Measurements from ENCODE around the gene GRAMD1B.
"Not testable (repeated sequence)": the region's sequence is repeated elsewhere in the genome, so short reads cannot be mapped to it uniquely, and the experiment has no call there.

Gene GRAMD1B

GRCh38 chr11:123659311-123659710, 229.2 kb downstream of the GRAMD1B start:
- no peak for ATAC-seq (ENCODE audit: insufficient read depth, low read depth)
- no peaks in the 10 kb centered on the region for H4K20me1 ChIP-seq (ENCODE audit: insufficient read depth, low read length)
- DNase-seq, result no peak
- H3K4me3 ChIP-seq (ENCODE audit: low read depth in 1 of 2, low read length in 2 of 2), result no peak overlapping the region
- no peak for TF ChIP-seq CTCF (IDR thresholded peaks at IDR 0.05; ENCODE audit: borderline replicate concordance, extremely low read depth, low read length, poor library complexity, severe bottlenecking)
- no peak for TF ChIP-seq EZH2 (IDR thresholded peaks at IDR 0.05; ENCODE audit: borderline replicate concordance, low read depth, low read length, severe bottlenecking)
- no peak overlapping the region for H2AFZ ChIP-seq (ENCODE audit: low read depth, low read length)
- H3K9ac ChIP-seq (ENCODE audit: low read depth, low read length), result no peak overlapping the region
- no peaks in the 10 kb centered on the region for H3K27me3 ChIP-seq (ENCODE audit: insufficient read depth, low read length, poor library complexity)
- H3K4me1 ChIP-seq (ENCODE audit: insufficient read depth, low read length), result peaks cover 4% of the 10 kb centered on the region; the same call in 1 of the 2 replicates
- no peaks in the 10 kb centered on the region for H3K79me2 ChIP-seq (ENCODE audit: insufficient read depth, low read length)
- no peaks in the 10 kb centered on the region for H3K9me3 ChIP-seq (ENCODE audit: insufficient read depth, low read length, severe bottlenecking)
- no peaks in the 10 kb centered on the region for H3K36me3 ChIP-seq (ENCODE audit: insufficient read depth, low read length)
- no peak overlapping the region for H3K4me2 ChIP-seq (ENCODE audit: insufficient read depth, low read length)
- H3K27ac ChIP-seq (ENCODE audit: low read length), result no peak overlapping the region

GRCh38 chr11:123659965-123660364, 229.9 kb downstream of the GRAMD1B start:
- DNase-seq (peak; percentile 33), ATAC-seq (ENCODE audit: insufficient read depth, low read depth) (peak; percentile 72)
- not testable (repeated sequence) for H3K27me3 ChIP-seq (ENCODE audit: insufficient read depth, low read length, poor library complexity); H3K79me2 ChIP-seq (ENCODE audit: insufficient read depth, low read length); H3K4me3 ChIP-seq (ENCODE audit: low read depth in 1 of 2, low read length in 2 of 2); H3K9me3 ChIP-seq (ENCODE audit: insufficient read depth, low read length, severe bottlenecking); H3K4me1 ChIP-seq (ENCODE audit: insufficient read depth, low read length); H3K36me3 ChIP-seq (ENCODE audit: insufficient read depth, low read length); H4K20me1 ChIP-seq (ENCODE audit: insufficient read depth, low read length); H3K9ac ChIP-seq (ENCODE audit: low read depth, low read length); H3K27ac ChIP-seq (ENCODE audit: low read length); H3K4me2 ChIP-seq (ENCODE audit: insufficient read depth, low read length); H2AFZ ChIP-seq (ENCODE audit: low read depth, low read length)

GRCh38 chr11:123665306-123665705, 235.2 kb downstream of the GRAMD1B start:
- no peak for TF ChIP-seq CTCF (IDR thresholded peaks at IDR 0.05; ENCODE audit: borderline replicate concordance, extremely low read depth, low read length, poor library complexity, severe bottlenecking)
- TF ChIP-seq EZH2 (IDR thresholded peaks at IDR 0.05; ENCODE audit: borderline replicate concordance, low read depth, low read length, severe bottlenecking), result no peak
- Histone ChIP-seq H3K79me2 (ENCODE audit: insufficient read depth, low read length) (no peaks in the 10 kb centered on the region), H3K9ac (ENCODE audit: low read depth, low read length) (no peak overlapping the region), H2AFZ (ENCODE audit: low read depth, low read length) (no peak overlapping the region), H4K20me1 (ENCODE audit: insufficient read depth, low read length) (no peaks in the 10 kb centered on the region), H3K27ac (ENCODE audit: low read length) (no peak overlapping the region), H3K4me1 (ENCODE audit: insufficient read depth, low read length) (no peaks in the 10 kb centered on the region), H3K36me3 (ENCODE audit: insufficient read depth, low read length) (no peaks in the 10 kb centered on the region), H3K4me2 (ENCODE audit: insufficient read depth, low read length) (no peak overlapping the region), H3K4me3 (ENCODE audit: low read depth in 1 of 2, low read length in 2 of 2) (no peak overlapping the region), H3K27me3 (ENCODE audit: insufficient read depth, low read length, poor library complexity) (peaks cover 10% of the 10 kb centered on the region), H3K9me3 (ENCODE audit: insufficient read depth, low read length, severe bottlenecking) (no peaks in the 10 kb centered on the region)
- DNase-seq (no peak), ATAC-seq (ENCODE audit: insufficient read depth, low read depth) (no peak)

- DNase-seq (no peak), ATAC-seq (ENCODE audit: insufficient read depth, low read depth) (no peak)
- Histone ChIP-seq H3K79me2 (ENCODE audit: insufficient read depth, low read length) (no peaks in the 10 kb centered on the region), H3K27ac (ENCODE audit: low read length) (no peak overlapping the region), H3K27me3 (ENCODE audit: insufficient read depth, low read length, poor library complexity) (peaks cover 13% of the 10 kb centered on the region), H3K4me1 (ENCODE audit: insufficient read depth, low read length) (no peaks in the 10 kb centered on the region), H4K20me1 (ENCODE audit: insufficient read depth, low read length) (no peaks in the 10 kb centered on the region), H3K36me3 (ENCODE audit: insufficient read depth, low read length) (no peaks in the 10 kb centered on the region), H2AFZ (ENCODE audit: low read depth, low read length) (no peak overlapping the region), H3K9ac (ENCODE audit: low read depth, low read length) (no peak overlapping the region), H3K9me3 (ENCODE audit: insufficient read depth, low read length, severe bottlenecking) (no peaks in the 10 kb centered on the region), H3K4me3 (ENCODE audit: low read depth in 1 of 2, low read length in 2 of 2) (no peak overlapping the region), H3K4me2 (ENCODE audit: insufficient read depth, low read length) (no peak overlapping the region)
- no peak for TF ChIP-seq CTCF (IDR thresholded peaks at IDR 0.05; ENCODE audit: borderline replicate concordance, extremely low read depth, low read length, poor library complexity, severe bottlenecking)
- no peak for TF ChIP-seq EZH2 (IDR thresholded peaks at IDR 0.05; ENCODE audit: borderline replicate concordance, low read depth, low read length, severe bottlenecking)
Measured at GRCh38 chr11:123670081-123670480, 240.0 kb downstream of the GRAMD1B start.
